Measurements from ENCODE around the gene ARHGAP26.

ARHGAP26 gene

DNA sequence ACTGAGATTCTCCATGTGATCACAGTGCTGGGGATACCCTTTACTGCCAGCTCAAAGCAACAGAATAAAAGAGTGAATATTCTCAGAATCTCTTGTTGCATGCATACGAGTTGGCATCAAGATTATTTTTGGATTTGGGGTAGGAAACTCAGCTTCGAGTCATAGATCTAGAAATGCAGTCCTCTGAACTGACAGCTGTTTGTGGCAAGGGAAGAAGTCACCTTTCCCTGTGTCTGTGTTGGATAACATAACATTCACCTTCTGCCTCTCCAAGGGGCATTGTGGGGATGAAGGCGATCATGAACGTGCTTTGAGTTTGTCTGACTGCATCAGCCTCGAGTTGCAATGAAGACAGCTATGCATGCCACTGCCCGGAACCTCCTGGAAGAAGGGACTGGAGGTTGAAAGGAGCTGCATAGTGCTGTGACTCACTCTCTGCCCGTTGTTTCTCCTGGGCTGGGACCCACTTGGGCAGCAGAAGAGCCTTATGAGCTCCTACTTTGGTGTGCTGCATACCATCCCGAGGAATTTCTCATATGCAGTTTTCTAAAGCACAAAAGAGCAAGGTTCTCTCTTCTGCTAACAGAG, 231.7 kb downstream of the ARHGAP26 start:
- no peak for DNase-seq

- DNase-seq = peak in 4 of 6 experiments; percentile 3 to 71 (median 59)
Observed at GRCh38 chr5:143002459-143003327, 232.5 kb downstream of the ARHGAP26 start.

DNA sequence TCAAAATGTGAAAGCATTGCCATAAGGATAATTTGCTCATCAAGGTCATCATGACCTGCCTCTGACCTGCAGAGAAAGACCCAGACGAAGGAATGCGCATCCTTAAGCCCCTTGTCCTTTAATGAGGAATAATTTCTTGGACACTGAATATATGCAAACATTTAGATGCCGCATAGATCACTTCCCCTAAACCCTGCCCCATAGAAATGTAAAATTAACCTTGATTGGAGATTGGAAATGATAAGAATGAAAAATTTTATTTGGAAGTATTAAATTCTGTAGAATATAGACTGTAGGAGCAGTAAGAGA, 233.1 kb downstream of the ARHGAP26 start:
- no peak for DNase-seq

DNA sequence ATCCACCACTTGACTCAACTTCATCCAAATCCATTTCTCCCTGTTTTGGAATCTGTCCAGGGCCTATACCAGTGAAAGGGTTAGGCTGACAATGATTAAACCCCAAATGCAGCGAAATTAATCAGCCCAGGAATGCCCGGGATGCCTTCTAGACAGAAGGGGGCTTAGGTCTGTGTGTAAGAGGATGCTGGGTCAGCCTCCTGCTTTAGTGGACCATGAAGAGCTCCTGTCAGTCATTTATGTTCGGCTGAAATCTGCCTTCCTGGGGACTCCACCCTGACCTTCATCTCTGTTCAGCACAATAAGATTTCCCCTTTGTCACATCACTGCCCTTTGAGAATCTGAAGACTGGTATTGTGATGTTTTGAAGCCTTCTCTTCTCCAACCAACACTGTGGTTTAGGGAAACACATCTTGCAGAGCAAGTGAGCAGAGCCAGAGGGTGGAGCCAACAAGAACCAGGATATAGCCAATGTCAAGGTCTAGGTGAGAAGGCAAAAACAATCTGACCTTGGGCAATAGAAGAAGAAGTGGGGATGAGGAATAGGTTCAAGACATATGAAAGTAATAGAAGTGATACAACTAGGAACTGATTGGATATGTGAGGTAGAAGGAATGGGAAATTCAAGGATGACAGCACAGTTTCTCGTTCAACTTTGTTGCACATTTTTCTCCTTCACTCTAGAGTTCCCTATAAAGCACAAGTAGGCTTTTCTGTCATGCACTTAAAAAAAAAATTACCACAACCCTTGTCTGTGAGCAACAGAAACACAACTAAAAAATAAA, 234.4 kb downstream of the ARHGAP26 start:
- no peak for DNase-seq

DNA sequence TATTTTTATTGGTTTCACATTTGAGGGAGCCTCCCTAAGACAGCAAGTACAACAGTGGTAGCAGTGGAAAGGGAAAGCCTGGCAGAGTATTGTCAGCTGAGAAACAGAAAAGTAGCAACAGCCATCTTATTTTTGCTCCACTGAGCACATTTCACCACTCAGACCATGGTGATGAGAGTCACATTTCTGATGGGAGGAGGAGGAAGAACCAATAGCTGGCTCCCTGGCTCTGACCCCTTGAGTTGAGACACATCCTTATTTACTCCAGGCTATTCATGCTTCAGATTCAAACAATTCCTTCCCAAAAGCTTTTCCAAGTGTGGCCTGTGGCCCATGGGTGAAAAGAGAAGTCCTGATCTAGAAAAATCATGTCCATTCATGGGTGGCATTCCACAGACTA, 236.3 kb downstream of the ARHGAP26 start:
- DNase-seq = no peak

- DNase-seq = no peak
Observed at GRCh38 chr5:143008032-143008431, 237.9 kb downstream of the ARHGAP26 start.

- peak in 3 of 6 experiments; percentile 19 to 44 (median 22) for DNase-seq
Observed at GRCh38 chr5:143008809-143009521, 238.8 kb downstream of the ARHGAP26 start.

- DNase-seq = no peak
Observed at GRCh38 chr5:143010351-143010750, 240.2 kb downstream of the ARHGAP26 start.

DNA sequence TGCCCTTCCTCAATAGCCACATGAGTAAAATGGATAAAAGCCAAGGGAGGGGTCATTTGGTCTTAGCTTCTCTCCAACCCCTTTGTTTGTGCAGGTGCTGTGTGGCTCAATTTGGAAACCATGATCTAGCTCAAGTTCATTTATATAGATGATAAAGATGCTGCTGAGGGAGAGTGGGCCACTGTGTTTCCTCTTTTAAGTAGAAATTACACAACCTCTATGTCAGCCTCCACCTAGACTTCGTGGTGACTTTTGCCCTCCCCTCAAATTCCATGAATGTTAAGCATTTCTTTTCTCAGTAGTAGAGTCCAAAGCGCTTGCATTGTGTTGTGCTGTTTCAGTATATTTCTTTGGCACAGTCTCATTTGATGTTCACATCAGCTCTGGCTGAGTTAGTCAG, 241.4 kb downstream of the ARHGAP26 start:
- DNase-seq = no peak

- no peak for DNase-seq
Observed at GRCh38 chr5:143013176-143013891, 243.2 kb downstream of the ARHGAP26 start.

DNA sequence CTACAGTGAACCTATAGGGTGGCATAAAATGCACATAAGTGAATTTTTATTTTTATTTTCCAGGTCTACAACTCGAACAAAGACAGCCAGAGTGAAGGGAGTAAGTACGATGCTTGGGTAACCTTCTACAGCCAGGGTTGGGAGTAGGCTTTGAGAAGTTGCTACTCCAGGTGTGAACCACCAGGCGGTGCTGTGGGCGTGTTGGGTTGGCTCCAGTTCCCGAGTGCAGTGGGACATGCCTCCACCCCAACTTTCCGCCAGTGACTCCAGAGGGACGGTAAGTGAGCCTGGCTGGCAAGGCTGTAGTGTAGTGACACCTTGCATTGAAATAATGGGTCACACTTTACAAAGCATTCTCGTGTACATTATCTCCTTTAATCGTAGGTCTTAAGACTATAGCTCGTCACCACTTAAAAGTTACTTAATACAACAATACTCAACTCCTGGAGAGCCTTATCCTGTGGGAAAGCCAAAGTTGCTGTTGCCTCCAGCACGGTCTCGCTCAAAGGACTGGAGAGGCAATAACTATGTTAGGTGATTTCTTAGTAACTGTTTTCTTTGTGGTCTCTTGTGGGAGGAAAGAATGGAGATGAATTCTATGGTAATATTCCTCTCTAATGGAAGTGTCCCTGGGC, 244.0 kb downstream of the ARHGAP26 start:
- DNase-seq = no peak

- peak in 1 of 6 experiments; percentile 1 for DNase-seq
Observed at GRCh38 chr5:143016777-143017516, 246.8 kb downstream of the ARHGAP26 start.

GRCh38 chr5:143017541-143017940, 247.4 kb downstream of the ARHGAP26 start:
- DNase-seq = no peak

- no peak for DNase-seq
Observed at GRCh38 chr5:143017992-143018391, 247.8 kb downstream of the ARHGAP26 start.

DNA sequence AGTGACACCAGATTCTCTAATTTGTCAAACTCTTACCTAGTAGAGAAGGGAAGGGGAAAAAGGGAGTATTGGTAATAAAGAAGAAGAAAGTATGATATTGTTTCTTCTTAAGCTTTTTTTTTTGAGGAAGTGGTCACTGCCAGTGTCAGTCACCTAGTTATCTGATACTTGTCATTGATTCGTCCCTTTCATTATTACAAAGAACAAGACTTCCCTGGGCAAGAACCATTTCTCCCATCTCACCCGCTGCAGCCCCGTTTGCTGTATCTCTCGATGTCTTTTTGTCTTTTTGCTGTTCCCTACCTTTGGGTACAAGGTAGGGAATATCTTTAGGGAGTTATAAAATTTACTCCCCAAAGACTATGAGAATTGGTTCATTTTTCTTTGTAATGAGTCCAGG, 249.0 kb downstream of the ARHGAP26 start:
- DNase-seq = no peak

- DNase-seq = no peak
Observed at GRCh38 chr5:143019614-143020515, 249.7 kb downstream of the ARHGAP26 start.

- no peak for DNase-seq
Observed at GRCh38 chr5:143021595-143021994, 251.4 kb downstream of the ARHGAP26 start.

GRCh38 chr5:143023411-143024096, 253.4 kb downstream of the ARHGAP26 start:
- DNase-seq = no peak

DNA sequence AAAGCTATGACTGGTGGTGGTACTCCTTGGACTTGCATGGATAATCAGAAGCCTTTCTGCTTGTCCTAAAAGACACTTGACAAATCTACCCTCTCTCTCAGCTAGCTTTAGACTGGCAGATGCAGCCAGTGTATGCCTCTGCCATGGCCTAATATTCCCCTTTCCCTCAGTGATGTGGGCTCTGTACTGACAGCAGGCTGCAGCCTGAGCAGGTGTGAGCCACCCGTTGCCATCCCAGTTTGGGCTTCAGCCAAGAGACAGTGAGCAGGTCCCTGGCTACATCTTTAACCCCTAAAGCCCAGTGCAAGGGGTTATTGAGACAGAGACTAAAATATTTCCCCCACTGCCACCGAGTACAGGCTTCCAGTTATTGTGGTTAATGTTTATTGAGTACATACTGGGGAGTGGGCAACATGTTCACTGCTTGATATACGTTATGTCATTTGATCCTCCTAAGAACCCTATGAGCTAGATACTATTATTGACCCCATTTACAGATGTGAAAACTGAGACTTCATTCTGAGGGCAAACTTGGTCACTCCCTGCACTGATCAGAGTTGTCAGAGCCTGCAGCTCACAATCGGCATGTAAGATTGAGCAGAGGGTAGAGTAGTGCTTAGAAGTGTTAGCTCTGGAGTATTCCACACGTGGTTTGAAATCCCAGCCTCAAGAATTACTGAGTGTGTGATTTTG, 254.2 kb downstream of the ARHGAP26 start:
- no peak for DNase-seq

Measured in stimulated activated naive CD4-positive, alpha-beta T cell (primary cell).